AG04450 (cell line): ENCODE data around the gene PRG2. TPM values are rescaled to one million over a fixed set of nuclear protein-coding genes. Genes with fewer than 3 reads are reported as not detected.

Experiments used
- CTCF ChIA-PET: fragments of 300-600, 350-600 bp; formaldehyde crosslinking; extraction: SDS; loops from one replicate; lab custom pipeline; 2022; ENCODE audit warnings: antibody characterized with exemption, inconsistent platforms; lab: Charles Lee
- POLR2A ChIA-PET: fragments of 350-600 bp; formaldehyde crosslinking; extraction: SDS; loops from one replicate; lab custom pipeline; 2021; ENCODE audit warnings: antibody characterized with exemption, inconsistent platforms; lab: Yijun Ruan, JAX
- DNase-seq: peaks from one replicate; pipeline ENCODE4 v3.0.0-alpha.2; 2011; ENCODE audit warnings: low read depth, low spot score
- H3K27ac ChIP-seq: one replicate; pipeline ENCODE4 v1.5.1; 2012; ENCODE audit warnings: low read depth, low read length, control low read depth
- H3K27me3 ChIP-seq: one replicate; pipeline ENCODE4 v1.6.0; 2012; ENCODE audit warnings: low read length; ENCODE audit not compliant: control insufficient read depth, insufficient read depth
- H3K4me3 ChIP-seq: 2 replicates; pipeline ENCODE4 v1.5.1; 2011; ENCODE audit warnings: mild to moderate bottlenecking, low read depth, low read length, control low read depth
- H3K9me3 ChIP-seq: 2 replicates; pipeline ENCODE4 v1.5.1; 2012; ENCODE audit warnings: low read length; ENCODE audit not compliant: control insufficient read depth, insufficient read depth
- CTCF ChIP-seq: IDR thresholded peaks from 2 replicates; pipeline ENCODE4 v1.5.1; 2011; ENCODE audit warnings: low read depth, low read length, control low read depth, inconsistent platforms
- polyA plus RNA-seq: library from polyadenylated mRNA; depleted of rRNA; stranded (reverse); fragments of >200 nt; gene quantifications from 2 replicates; pipeline ENCODE4 v1.2.3, GENCODE V29; 2011

The PRG2 gene
- polyA plus RNA-seq, 1 experiment, result not detected

- no peaks in the 10 kb centered on the region for H3K9me3 ChIP-seq
- H3K27ac ChIP-seq, result no peak overlapping the region
- no peak for DNase-seq
- no peak for TF ChIP-seq CTCF
- ChIA-PET CTCF (interaction anchor here (1.0 to 2.6 kb wide), 3 partner anchors 29 to 65 kb away, joined by 4 to 30 read pairs (median 5); partner anchors contain the start of gene RTN4RL2), POLR2A (no interaction called here)
- H3K4me3 ChIP-seq, result no peak overlapping the region
- H3K27me3 ChIP-seq, result no peaks in the 10 kb centered on the region
These were observed 38.2 kb upstream of the PRG2 start for GRCh38 chr11:57428643-57429042.

GRCh38 chr11:57427727-57428082 lies 37.3 kb upstream of the PRG2 start:
- H3K9me3 ChIP-seq, result no peaks in the 10 kb centered on the region
- no peak for DNase-seq
- H3K27ac ChIP-seq, result peak overlapping the region; percentile 91
- no peak overlapping the region for H3K4me3 ChIP-seq
- TF ChIP-seq CTCF, result no peak
- H3K27me3 ChIP-seq, result no peaks in the 10 kb centered on the region
- POLR2A ChIA-PET, result interaction anchor here (0.7 kb wide), 2 partner anchors 32 to 103 kb away, joined by 3 to 13 read pairs; no protein-coding TSS in a partner anchor
- CTCF ChIA-PET, result interaction anchor here (0.6 to 2.6 kb wide), 4 partner anchors 30 to 74 kb away, joined by 4 to 30 read pairs (median 4); partner anchors contain the start of gene RTN4RL2

- no peak for DNase-seq
- Histone ChIP-seq H3K9me3 (no peaks in the 10 kb centered on the region), H3K27ac (peak within 1 kb of the TSS; percentile 91), H3K4me3 (peak within 1 kb of the TSS; percentile 60), H3K27me3 (no peaks in the 10 kb centered on the region)
- POLR2A ChIA-PET, result interaction anchor here (0.7 kb wide), 2 partner anchors 32 to 102 kb away, joined by 3 to 13 read pairs; no protein-coding TSS in a partner anchor
- no peak for TF ChIP-seq CTCF
- CTCF ChIA-PET, result interaction anchor here (0.6 to 2.6 kb wide), 6 partner anchors 30 to 100 kb away, joined by 3 to 30 read pairs (median 6); partner anchors contain the start of gene RTN4RL2
These were observed 36.7 kb upstream of the PRG2 start, which contains the start of gene SLC43A3 for GRCh38 chr11:57426929-57427726. Gene SLC43A3 (minus strand): TSS chr11:57427121. CDS start chr11:57426172, 949 bp downstream.

GRCh38 chr11:57426439-57426928 lies 36.0 kb upstream of the PRG2 start:
- no peak for DNase-seq
- ChIA-PET POLR2A (interaction anchor here (0.6 kb wide), 1 partner anchor 49 kb away, joined by 4 read pairs; no protein-coding TSS in a partner anchor), CTCF (interaction anchor here (0.6 to 2.6 kb wide), 4 partner anchors 31 to 101 kb away, joined by 3 to 30 read pairs (median 8); partner anchors contain the start of gene RTN4RL2)
- no peaks in the 10 kb centered on the region for H3K27me3 ChIP-seq
- no peaks in the 10 kb centered on the region for H3K9me3 ChIP-seq
- peak overlapping the region; percentile 60 for H3K4me3 ChIP-seq
- H3K27ac ChIP-seq, result peak overlapping the region; percentile 91
- no peak for TF ChIP-seq CTCF
